GM21737 (cell line): ENCODE results near the gene RAPGEF6.
"Not testable (repeated sequence)": the region's sequence is repeated elsewhere in the genome, so short reads cannot be mapped to it uniquely, and the experiment has no call there.

Experiments used
- ATAC-seq: cut with Tn5 transposase; IDR thresholded peaks from one replicate; pipeline ENCODE4 v1.9.1; 2021; ENCODE audit warnings: mild to moderate bottlenecking, moderate library complexity; ENCODE audit not compliant: unreplicated experiment

RAPGEF6 gene

GRCh38 chr5:131436081-131436480 is 198.9 kb downstream of the RAPGEF6 start:
- no peak for ATAC-seq

DNA sequence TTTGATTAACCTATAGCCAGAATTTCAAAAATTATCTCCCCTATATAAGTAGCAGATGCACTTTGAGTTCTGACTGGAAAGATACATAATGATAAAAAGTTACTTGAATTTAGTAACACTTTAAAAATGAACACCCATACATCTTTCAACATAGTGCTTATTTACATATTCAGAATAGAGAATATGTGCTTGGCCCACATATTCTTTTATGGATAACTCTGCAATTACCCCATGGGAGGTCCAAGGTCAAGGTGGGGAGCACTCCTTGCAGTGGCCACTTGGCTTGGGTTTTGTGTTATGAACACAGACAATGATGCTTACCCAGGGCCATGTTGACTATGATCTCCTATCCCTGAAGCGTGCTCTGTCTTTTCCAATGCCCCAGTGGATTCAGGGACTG is 201.9 kb downstream of the RAPGEF6 start:
- ATAC-seq = no peak

- no peak for ATAC-seq
Measured at GRCh38 chr5:131431794-131432193, 203.2 kb downstream of the RAPGEF6 start.

DNA sequence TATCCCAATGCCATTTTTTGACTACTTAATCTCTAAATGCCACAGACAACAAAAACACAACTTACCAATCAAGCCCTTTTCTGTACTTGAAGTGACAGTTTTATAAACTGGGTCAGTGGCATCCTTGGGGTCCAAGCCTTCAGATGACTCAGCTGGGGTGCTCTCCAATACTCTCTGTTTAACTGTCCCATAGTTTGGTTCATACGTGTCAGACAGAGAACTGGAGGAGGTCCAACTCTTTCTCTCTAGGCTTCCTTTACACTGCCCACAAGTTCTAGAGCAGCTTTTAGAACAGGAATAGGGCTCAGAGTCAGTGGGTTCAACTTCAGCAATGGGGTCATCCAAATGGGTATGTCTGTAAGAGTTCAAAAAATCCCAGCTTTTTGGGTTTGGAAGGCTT is 204.2 kb downstream of the RAPGEF6 start:
- ATAC-seq = no peak

- no peak for ATAC-seq
Measured at GRCh38 chr5:131426011-131426410, 209.0 kb downstream of the RAPGEF6 start.

- ATAC-seq = no peak
Measured at GRCh38 chr5:131423056-131423455, 212.0 kb downstream of the RAPGEF6 start.

GRCh38 chr5:131419877-131420276 is 215.2 kb downstream of the RAPGEF6 start:
- no peak for ATAC-seq

DNA sequence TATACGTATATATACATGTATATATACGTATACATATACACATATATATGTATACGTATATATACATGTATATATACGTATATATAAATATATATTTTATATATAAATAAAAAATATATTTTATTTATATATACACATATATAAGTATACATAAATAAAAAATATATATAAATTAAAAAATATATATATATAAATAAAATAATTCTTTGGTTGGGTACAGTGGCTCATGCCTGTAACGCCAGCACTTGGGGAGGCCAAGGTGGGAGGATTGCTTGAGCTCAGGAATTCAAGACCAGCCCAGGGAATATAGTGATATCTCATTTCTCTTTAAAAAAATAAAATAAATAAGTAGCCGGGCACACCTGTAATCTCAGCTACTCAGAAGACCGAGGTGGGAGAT is 216.2 kb downstream of the RAPGEF6 start:
- ATAC-seq = no peak

- ATAC-seq = peak; percentile 30
Measured at GRCh38 chr5:131417240-131417869, 217.7 kb downstream of the RAPGEF6 start.

- ATAC-seq = peak; percentile 51
Measured at GRCh38 chr5:131416729-131417128, 218.3 kb downstream of the RAPGEF6 start.

GRCh38 chr5:131413605-131414559 is 221.1 kb downstream of the RAPGEF6 start:
- ATAC-seq = peak; percentile 85

- ATAC-seq = no peak
Measured at GRCh38 chr5:131406975-131407638, 227.9 kb downstream of the RAPGEF6 start.

GRCh38 chr5:131406076-131406475 is 229.0 kb downstream of the RAPGEF6 start:
- ATAC-seq = no peak

- ATAC-seq = no peak
Measured at GRCh38 chr5:131405674-131406073, 229.4 kb downstream of the RAPGEF6 start.

DNA sequence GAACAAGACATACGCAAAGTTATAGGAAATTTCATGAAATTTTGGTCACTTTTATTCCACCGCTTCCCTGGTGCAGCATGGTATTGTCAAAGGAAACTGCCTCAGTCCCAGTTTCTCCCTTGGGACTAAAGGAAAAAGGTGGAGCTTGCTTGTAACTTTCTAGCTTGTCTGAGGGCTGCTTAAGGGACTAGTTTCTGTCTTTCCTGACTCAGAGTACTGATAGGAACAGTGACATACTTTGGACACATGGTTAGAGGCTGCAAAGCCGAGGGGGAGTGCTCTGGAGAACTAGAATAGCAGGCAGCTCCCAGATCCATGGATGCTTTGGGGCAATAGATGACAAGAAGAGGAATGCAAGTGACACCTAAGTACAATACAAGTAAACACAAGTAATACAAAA is 234.4 kb downstream of the RAPGEF6 start:
- no peak for ATAC-seq

GRCh38 chr5:131399007-131399406 is 236.0 kb downstream of the RAPGEF6 start:
- ATAC-seq = not testable (repeated sequence)

- ATAC-seq = no peak
Measured at GRCh38 chr5:131396630-131397273, 238.3 kb downstream of the RAPGEF6 start.

- ATAC-seq = peak; percentile 83
Measured at GRCh38 chr5:131396015-131396414, 239.0 kb downstream of the RAPGEF6 start.

DNA sequence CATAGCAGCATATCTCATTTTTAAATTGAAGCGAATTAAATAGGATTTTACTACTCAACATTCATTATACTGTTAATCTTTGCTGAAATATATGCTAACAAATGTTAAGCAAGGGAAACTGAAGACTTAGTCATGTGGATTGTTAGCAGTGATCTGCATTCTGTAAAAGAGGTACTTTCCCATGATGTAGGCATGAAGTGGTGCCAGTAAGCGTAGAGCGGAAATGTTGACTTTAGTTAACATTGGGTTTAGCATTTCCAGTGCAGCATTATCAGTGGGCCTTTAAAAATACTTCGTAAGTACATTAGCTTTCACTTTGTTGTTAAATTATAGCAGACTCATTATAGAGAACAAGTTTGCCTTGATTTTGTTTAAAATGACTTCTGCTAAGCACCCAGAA is 240.9 kb downstream of the RAPGEF6 start:
- ATAC-seq = peak; percentile 82

- no peak for ATAC-seq
Measured at GRCh38 chr5:131393498-131393968, 241.5 kb downstream of the RAPGEF6 start.
